Measurements from ENCODE around the gene PAQR5.

DNA sequence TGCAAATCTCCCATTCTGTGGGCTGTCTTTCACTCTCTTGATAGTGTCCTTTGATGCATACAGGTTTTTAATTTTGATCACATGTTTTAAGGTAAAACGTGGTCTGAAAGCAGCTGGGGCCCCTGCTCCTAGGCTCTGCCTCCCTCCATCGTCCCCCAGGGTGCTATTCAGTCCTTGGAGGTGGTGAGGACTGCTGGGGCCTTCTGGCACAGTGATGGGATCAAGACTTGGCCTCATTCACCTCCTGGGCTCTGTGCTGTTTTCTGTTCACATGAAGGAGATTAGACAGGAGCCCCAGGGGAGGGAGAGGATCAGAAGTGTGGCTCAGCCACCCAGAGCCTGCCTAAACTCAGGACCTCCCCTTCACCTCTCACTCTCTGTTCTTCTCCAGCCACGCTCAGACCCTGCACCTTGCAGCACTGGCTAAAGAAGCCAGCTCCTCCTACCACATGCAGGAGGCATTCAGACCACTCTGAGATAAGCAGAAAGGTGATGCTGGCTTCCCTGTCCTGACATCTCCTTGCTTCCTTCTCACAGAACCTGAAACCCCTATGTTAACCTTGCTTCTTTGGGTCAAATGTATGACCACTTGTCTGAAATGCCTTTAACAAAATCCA lies 43.9 kb downstream of the PAQR5 start:
- TF ChIP-seq TAF1 (IDR thresholded peaks at IDR 0.05; ENCODE audit: borderline replicate concordance, low read depth, low read length), result no peak
- TF ChIP-seq POLR2A (IDR thresholded peaks at IDR 0.05; ENCODE audit: low read depth, low read length), result no peak
- TF ChIP-seq POLR2AphosphoS5 (IDR thresholded peaks at IDR 0.05; ENCODE audit: low read depth, low read length), result no peak
